PC-9 (cell line): ENCODE data around the gene IFI27L2.

Experiments
- EZH2 ChIP-seq: fragments of 200-600 bp; sonication (generic); IDR thresholded peaks from 2 replicates; pipeline ENCODE4 v1.8.0; 2017; ENCODE audit warnings: antibody characterized with exemption, low read depth
- TF ChIP-seq, protein P1 (sequence below): fragments of 200-600 bp; sonication (generic); conservative IDR thresholded peaks from 2 replicates; pipeline ENCODE4 v1.6.1; 2017; ENCODE audit warnings: mixed run types, antibody characterized with exemption, mild to moderate bottlenecking, moderate library complexity

DNA sequence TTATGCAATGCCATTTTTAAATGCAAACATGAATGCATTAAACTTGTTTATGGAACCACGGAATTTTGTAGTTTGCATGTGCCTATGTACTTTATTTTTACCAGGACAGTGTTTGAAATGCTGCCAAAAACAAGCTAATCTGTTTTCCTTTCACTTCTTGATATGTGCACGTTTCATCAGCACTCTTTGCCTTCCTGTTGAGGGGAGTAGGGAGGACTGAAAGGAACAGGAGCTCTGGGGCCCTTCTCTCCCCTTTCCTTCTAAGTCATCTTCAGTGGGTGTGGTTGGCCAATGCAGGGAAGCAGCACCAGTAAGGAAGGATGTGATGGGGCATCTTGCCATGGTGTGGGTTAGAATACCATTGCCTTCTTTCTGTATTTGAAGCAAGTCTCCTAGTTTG, 32.6 kb upstream of the IFI27L2 start:
- no peak for TF ChIP-seq EZH2
- TF ChIP-seq, protein P1, sequence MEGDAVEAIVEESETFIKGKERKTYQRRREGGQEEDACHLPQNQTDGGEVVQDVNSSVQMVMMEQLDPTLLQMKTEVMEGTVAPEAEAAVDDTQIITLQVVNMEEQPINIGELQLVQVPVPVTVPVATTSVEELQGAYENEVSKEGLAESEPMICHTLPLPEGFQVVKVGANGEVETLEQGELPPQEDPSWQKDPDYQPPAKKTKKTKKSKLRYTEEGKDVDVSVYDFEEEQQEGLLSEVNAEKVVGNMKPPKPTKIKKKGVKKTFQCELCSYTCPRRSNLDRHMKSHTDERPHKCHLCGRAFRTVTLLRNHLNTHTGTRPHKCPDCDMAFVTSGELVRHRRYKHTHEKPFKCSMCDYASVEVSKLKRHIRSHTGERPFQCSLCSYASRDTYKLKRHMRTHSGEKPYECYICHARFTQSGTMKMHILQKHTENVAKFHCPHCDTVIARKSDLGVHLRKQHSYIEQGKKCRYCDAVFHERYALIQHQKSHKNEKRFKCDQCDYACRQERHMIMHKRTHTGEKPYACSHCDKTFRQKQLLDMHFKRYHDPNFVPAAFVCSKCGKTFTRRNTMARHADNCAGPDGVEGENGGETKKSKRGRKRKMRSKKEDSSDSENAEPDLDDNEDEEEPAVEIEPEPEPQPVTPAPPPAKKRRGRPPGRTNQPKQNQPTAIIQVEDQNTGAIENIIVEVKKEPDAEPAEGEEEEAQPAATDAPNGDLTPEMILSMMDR: no peak
